Left lung (tissue), 10 donors: Measurements from ENCODE around the gene HRAS. TPM values are rescaled to one million over a fixed set of nuclear protein-coding genes. Genes with fewer than 3 reads are reported as not detected.
A peak's percentile ranks its signal among the peaks of the same experiment; 100 is the strongest.

Experiments
- ATAC-seq: fragments of 200-7000 bp; cut with Tn5 transposase; one replicate; pipeline ENCODE4 v1.9.1; 2020; ENCODE audit warnings: moderate library complexity
- DNase-seq, 4 donors: peaks; one replicate each; pipeline ENCODE4 v3.0.0-alpha.2; 2013 to 2020
- H3K27ac ChIP-seq, 2 donors: fragments of 200-600 bp; sonication (generic) in 1 of 2; one replicate each; pipeline versions ENCODE4 v1.5.0 to v1.8.0; 2020 to 2021
- H3K27me3 ChIP-seq, 2 donors: fragments of 200-600 bp; sonication (generic) in 1 of 2; one replicate each; pipeline versions ENCODE4 v1.5.0 to v1.8.0; 2020 to 2021
- H3K36me3 ChIP-seq, 2 donors: fragments of 200-600 bp; sonication (generic) in 1 of 2; one replicate each; pipeline versions ENCODE4 v1.5.0 to v1.8.0; 2020 to 2021
- H3K4me1 ChIP-seq, 2 donors: fragments of 200-600 bp; one replicate each; pipeline ENCODE4 v1.8.0; 2021
- H3K4me3 ChIP-seq, 2 donors: fragments of 200-600 bp; sonication (generic) in 1 of 2; one replicate each; pipeline versions ENCODE4 v1.5.0 to v1.8.0; 2020 to 2021; ENCODE audit warnings: mild to moderate bottlenecking in 1 of 2
- H3K9me3 ChIP-seq, 2 donors: fragments of 200-600 bp; sonication (generic) in 1 of 2; one replicate each; pipeline versions ENCODE4 v1.5.0 to v1.8.0; 2020 to 2021
- CTCF ChIP-seq, 2 donors: fragments of 200-600 bp; sonication (generic) in 1 of 2; IDR thresholded peaks; one replicate each; pipeline versions ENCODE4 v1.5.0 to v1.8.0; 2021; ENCODE audit warnings: antibody characterized with exemption in 2 of 2
- intact Hi-C, 2 donors: fragments of 100-400 bp; cut with DNase I; formaldehyde crosslinking; loops; one replicate each; pipeline versions ENCODE4 v1.11.2 to v1.14.2; 2022
- polyA plus RNA-seq, 6 donors: library from polyadenylated mRNA; unstranded; fragments of 120-200 nt; gene quantifications; one replicate each; pipeline ENCODE4 v1.2.1, GENCODE V29; 2013; ENCODE audit not compliant: insufficient read length in 6 of 6
- total RNA-seq, 2 donors: library from RNA; stranded (reverse); fragmentation: NEBNext Ultra II Directional; extraction: Animal tissue kit (Norgen Biotek cat#: 25700); gene quantifications; one replicate each; pipeline ENCODE4 v1.2.1, GENCODE V29; 2021
- donor health status: DM: no; HTN: yes; CAD: no.
- donor health status: DM: no; HTN: no; CAD: no.

Gene HRAS
- total and polyA plus RNA-seq, 8 donors, result 32.4 to 52.4 (median 37.9) TPM

DNA sequence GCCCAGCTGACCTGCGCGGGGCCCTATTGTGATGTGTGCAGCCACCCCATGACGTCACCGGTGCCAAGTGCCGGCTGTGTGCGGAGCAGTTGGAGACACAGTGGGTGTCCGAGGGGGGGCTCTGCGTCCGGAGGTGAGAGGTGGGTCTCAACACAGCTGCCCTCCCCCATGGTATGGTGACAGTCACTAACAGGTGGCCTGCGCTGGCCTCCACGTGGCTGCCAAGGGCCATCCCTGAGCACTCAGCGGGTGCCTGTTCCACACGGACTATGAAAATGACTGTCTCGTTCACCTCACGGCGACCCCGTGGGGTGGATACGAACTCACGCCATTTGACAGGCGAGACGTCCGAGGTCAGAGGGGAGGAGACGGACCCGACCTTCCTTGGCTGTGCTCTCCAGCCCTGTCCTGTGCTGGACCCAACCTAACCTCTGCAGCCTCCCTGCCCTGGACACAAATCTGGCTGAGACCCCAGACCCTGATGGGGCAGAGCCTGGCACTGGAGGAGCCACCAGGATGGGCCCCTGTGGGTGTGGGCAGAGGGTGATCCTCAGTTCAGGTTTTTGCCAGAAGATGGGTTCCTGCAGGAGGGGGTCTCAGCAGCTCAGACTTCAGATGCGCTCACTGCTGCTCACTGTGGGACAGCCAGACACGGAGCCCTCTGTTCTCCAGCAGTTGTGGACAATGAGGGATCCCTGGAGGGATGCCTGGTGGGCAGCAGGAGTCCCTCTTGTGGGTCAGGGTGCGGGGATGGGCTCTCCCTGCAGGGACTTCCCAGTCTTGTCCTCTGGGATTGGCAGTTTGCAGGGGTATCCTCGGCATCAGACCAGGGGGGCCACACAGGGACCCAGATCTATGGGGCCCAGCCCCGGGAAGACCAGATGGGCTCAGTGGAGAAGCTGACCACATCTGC is 6.3 kb downstream of the HRAS start:
- no peaks in the 10 kb centered on the region for H3K27me3 ChIP-seq
- no peak for TF ChIP-seq CTCF (IDR thresholded peaks at IDR 0.05)

DNA sequence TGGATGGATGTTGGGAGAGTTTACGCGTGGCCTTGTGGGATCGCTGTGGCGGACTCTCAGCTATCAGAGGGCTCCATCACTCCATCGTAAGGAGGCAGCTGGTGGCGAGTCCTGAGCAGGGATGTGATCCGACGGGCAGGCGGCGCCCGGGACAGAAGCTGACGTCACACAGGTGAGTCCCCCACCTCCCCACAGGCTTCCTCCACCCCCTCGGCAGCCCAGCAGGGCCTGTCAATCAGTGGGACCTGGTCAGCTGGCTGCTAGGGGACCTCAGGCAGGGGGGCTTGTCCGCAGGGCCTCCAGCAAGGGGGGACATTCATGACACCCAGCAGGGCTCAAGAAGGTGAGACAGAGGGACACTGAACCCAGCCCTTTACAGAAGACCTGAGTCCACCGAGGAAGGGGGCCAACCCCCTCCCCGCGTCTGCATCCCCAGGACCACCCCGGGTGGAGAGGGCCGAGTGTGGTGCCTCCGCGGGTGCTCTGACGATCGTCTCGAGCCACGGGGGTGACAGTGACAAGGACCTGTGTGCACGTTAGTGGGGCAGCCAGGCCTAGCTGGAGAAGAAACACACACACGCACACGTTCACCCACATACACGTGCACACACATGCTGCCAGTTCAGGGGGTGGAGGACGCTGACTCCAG is 7.1 kb downstream of the HRAS start:
- Histone ChIP-seq H3K27ac (no peak overlapping the region), H3K4me3 (no peak overlapping the region), H3K27me3 (no peaks in the 10 kb centered on the region), H3K9me3 (no peaks in the 10 kb centered on the region), H3K36me3 (peaks cover 0 to 27% of the 10 kb centered on the region in 2 donors), H3K4me1 (peaks cover 0 to 2% of the 10 kb centered on the region in 2 donors)
- no peak for TF ChIP-seq CTCF (IDR thresholded peaks at IDR 0.05)
- DNase-seq, result no peak
- intact Hi-C loops, result no loop called here
- ATAC-seq, result no peak

More for the DNA sequence above, 6.3 kb downstream of the HRAS start:
- no peak for ATAC-seq
- intact Hi-C loops, result no loop called here
- no peaks in the 10 kb centered on the region for H3K9me3 ChIP-seq
- no peak for DNase-seq
- H3K4me3 ChIP-seq, result no peak overlapping the region
- peaks cover 0 to 10% of the 10 kb centered on the region in 2 donors for H3K4me1 ChIP-seq
- H3K27ac ChIP-seq, result no peak overlapping the region
- peaks cover 0 to 32% of the 10 kb centered on the region in 2 donors for H3K36me3 ChIP-seq

DNA sequence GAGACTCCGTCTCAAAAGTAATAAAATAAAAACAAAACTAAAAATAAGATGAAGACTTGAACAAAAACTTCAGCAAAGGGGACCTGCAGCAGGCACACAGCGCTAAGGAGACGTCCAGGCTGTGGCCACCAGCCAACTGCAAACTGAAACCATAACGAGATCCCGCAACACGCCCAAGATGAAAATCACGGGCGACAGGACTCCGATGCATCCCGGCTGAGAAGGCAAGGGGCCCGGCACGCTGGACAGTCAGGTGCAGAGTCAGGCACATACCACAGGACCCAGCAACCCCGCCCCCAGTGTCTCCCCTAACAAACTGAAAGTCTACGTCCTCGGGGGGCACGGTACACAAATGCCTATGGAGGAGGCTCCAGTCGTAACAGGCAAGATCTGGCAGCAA is 9.2 kb downstream of the HRAS start:
- H3K4me1 ChIP-seq, result no peaks in the 10 kb centered on the region
- H3K9me3 ChIP-seq, result no peaks in the 10 kb centered on the region
- peak in 1 of 4 donors; percentile 29 for DNase-seq
- H3K27ac ChIP-seq, result no peak overlapping the region
- H3K4me3 ChIP-seq, result no peak overlapping the region
- TF ChIP-seq CTCF (IDR thresholded peaks at IDR 0.05), result no peak
- intact Hi-C loops, result no loop called here
- no peak for ATAC-seq
- H3K36me3 ChIP-seq, result peaks cover 0 to 6% of the 10 kb centered on the region in 2 donors
- no peaks in the 10 kb centered on the region for H3K27me3 ChIP-seq

DNA sequence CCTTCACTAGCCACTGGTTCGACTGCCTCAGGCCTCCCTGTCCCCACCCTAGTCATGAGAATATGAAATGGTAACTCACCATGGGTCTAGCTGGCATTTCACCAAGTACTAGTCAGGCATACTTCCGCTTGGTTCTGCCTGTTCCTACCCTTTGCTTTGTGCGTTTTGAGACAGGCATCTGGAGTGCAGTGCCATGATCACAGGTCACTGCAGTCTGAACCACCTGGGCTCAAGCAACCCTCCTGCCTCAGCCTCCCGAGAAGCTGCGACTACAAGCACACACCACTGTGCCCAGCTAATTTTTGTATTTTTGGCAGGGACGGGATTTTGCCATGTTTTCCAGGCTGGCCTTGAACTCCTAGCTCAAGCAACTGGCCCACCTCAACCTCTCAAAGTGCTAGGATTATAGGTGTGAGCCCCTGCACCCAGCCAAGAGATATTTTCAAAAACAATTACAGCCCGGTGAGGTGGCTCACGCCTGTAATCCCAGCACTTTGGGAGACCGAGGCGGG is 14.1 kb downstream of the HRAS start:
- H3K36me3 ChIP-seq, result no peaks in the 10 kb centered on the region
- H3K27ac ChIP-seq, result no peak overlapping the region
- no peak for TF ChIP-seq CTCF (IDR thresholded peaks at IDR 0.05)
- DNase-seq, result no peak
- intact Hi-C loops, result no loop called here
- H3K4me1 ChIP-seq, result peaks cover 0 to 9% of the 10 kb centered on the region in 2 donors
- peaks cover 0 to 6% of the 10 kb centered on the region in 2 donors for H3K9me3 ChIP-seq
- H3K4me3 ChIP-seq, result no peak overlapping the region
- no peaks in the 10 kb centered on the region for H3K27me3 ChIP-seq
- ATAC-seq, result no peak
